Effector CD4-positive, alpha-beta T cell (primary cell): Measurements from ENCODE around the gene FAM177B. TPM values are rescaled to one million over a fixed set of nuclear protein-coding genes. Genes with fewer than 3 reads are reported as not detected.

ENCODE experiments used
- DNase-seq: peaks from one replicate; pipeline ENCODE4 v3.0.0-alpha.2; 2020
- total RNA-seq: gene quantifications from one replicate; lab custom pipeline; 2026; lab: John Stamatoyannopoulos, UW

Gene FAM177B
- not detected for total RNA-seq

DNA sequence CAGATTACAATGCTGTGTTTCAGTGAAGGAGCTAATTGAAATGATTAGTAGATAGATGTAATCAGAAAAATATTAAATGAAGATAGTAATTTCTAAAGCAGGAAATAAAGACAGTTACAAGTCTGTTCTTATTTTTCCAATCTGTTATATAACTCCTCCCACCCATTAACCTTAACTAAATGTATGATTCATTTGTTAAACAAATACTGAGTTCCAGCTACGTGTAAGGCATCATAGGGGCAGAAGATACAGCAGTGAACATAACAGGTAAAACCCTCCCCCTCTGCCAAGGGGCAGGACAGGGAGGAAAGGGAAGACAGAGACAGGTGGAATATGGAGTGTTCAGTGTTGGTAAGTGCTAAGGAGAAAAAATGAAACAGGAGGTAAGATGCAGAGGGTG is at the start of gene FAM177B:
TSS of gene FAM177B (plus strand) at position 231 of the 400 bp plus-strand sequence. CDS start 9,344 bp downstream, outside the sequence.
- no peak for DNase-seq

GRCh38 chr1:222691016-222691415 is 46.0 kb upstream of the FAM177B start:
- DNase-seq = no peak

GRCh38 chr1:222694927-222695326 is 42.1 kb upstream of the FAM177B start:
- no peak for DNase-seq

DNA sequence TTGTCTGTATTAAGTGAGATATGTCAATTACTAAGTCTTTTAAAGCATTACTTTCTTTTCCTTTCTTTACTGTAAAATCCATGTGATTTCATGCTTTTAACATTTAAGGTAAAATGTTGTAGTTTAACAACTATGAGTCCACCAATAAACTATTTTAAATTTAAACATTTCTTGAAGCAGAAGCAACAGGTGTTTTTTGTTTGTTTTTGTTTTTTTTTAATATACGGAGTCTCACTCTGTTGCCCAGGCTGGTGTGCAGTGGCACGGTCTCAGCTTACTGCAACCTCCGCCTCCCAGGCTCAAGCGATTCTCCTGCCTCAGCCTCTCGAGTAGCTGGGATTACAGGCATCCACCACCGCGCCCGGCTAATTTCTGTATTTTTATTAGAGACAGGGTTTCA is 40.3 kb upstream of the FAM177B start:
- no peak for DNase-seq

GRCh38 chr1:222697203-222697602 is 39.8 kb upstream of the FAM177B start:
- DNase-seq = no peak

DNA sequence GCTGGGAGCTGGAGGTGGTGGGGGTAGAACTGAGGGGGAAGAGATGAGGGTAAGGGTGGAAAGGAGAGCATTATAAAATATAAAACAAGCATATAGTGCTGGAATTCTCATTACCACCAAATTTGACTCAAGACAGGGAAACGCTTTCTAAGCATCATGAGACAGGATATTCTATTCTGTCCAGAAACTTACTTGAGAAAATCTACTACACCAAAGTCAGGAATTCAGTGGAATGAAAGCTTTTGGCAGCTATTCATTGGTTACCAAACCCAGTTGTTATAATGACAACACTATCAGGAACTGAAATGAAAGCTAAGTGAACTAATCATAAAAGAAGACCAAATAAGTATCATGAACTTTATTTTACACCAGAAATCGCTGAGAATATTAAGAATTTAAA is 39.2 kb upstream of the FAM177B start:
- no peak for DNase-seq

DNA sequence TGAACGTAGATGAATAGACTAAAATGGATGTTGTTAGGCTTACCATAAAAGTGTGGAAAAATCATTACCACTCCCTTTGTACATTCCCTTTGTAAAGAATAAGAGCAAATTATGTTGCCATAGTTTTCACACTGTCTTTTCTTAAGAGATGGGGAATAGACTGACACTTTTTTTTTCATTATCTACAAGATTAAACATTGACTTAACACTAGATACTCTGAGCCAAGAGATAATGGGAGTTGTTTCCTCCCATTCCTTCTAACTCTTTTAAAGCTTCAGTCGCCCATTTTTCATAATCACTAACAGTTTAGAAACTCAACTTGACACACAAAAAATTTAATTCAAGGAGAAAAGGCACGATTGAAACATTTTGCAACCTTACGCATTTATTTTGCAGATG is 34.8 kb upstream of the FAM177B start:
- DNase-seq = no peak

GRCh38 chr1:222704260-222704659 is 32.7 kb upstream of the FAM177B start:
- DNase-seq = no peak

DNA sequence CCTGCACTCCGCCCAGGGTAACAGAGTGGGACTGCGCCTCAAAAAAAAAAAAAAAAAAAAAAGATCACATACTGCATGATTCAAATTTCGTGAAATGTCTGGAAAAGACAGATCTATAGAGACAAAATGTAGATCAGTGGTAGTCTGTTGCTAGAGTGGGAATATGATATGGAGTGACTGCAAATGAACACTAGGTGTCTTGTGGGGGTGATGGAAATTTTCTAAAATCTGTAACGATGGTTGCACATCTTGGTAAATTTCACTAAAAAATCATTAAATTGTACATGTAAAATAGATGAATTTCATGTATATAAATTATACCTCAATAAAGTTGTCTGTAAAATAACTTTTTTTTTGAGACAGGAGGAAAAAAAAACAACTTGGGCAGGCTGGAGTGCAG is 30.2 kb upstream of the FAM177B start:
- DNase-seq = no peak

GRCh38 chr1:222709700-222710153 is 27.3 kb upstream of the FAM177B start:
- no peak for DNase-seq

DNA sequence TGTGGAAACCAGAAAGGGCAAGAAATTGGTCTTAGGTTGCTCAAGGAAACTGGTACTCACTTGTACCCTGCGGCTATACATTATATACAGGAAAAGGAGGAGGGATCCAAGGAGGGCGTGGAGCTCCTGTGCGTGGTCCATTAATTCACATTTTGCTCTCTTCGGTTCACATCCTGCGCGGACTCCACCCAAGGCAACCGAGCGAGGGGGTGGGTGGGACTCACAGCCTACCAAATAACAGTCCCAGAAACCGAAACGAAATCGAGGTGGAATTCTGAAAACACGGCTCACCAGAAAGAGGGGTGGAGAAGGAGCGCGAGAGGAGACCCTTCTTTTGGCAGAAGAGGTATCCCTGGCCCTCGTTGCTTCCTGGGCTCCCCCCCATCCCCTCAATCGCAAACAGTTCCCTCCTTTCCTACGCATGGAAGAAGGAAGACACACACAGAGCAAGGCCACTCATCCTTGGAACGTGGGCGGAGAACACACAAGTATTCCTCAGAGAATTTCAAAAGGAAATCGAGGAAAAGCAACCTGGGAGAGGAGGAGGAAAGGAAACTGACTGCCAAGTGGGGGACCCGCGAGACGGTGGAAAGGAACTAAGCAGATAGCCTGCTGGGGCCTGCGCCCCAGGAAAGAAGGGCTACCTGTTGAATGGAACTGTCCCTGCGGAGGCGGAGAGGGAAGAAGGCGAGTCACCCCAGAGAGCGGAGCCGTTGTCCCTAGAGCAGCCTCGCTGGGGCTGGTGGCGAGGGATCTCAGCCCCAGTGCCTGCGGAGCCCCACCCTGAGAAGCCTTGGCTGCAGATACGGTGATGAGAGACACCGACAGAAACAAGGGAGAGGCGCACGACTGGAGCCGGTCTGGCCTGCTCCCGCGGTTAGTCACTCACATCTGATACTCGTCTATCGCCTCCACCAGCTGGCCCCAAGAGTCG is 25.4 kb upstream of the FAM177B start:
- DNase-seq = peak; percentile 42

GRCh38 chr1:222712253-222713090 is 24.5 kb upstream of the FAM177B start, which contains the start of the genes AIDA and BROX:
Gene AIDA (minus strand): TSS chr1:222712491. CDS start chr1:222712317, 174 bp downstream.
Gene BROX (plus strand): TSS chr1:222712564. CDS start chr1:222715700, 3,136 bp downstream.
- peak; percentile 93 for DNase-seq

DNA sequence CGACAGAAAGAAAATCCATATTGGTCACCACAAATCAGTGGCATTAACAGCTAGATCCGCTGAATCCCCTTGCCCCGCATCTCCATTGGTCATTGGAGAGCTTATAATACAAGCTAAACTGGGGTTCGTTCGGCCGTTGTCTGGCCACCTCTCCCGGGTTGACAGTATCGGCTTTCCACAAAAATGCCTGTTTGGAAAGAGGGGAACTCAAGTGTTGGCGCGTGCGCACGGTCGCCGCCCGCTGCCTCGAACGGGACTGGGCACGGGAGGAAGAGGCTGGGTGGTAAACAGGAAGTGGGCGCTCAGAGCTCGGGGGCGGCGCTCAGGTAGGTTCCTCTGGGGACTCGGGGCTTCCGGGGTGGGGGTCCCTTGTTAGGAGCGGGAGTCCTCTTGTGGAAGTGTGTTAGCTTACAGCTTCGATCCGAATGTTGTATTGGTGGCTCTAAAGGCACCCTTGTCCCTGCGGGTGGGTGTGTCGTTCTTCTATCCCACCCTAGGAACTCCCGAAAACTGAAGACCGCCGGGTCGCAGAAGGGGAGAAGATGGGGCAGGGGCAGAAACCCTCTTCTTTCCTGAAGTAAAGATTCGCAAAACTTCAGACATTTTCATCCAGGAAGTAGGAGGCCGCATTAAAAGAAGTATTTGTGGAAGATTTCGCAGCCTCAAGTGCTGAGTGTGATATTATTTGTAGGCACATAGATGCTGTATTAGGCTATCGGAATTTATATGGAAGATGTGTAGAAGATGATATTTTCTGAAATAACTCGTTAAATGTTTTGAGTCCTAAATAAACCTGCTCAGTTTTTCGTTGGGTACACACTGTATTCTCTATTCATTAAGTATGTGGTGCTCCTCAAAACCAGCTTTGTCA is 23.7 kb upstream of the FAM177B start:
- peak; percentile 89 for DNase-seq

DNA sequence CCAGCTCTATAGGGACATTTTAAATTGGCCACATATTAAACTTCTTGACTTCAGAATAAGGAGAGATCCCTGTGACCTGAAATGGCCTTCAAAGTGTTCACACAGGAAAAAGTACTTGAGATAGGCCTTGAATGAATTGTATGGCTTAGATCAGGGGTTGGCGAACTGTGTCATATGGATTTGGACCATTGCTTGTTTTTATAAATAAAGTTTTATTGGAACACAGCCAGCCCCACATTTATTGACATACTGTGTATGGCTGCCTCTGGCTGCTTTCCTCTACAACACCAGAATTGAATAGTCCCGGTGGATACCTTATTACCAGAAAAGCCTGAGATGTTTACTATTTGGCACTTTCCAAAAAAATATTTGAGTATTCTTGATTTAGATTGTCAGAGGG is 20.6 kb upstream of the FAM177B start:
- no peak for DNase-seq

DNA sequence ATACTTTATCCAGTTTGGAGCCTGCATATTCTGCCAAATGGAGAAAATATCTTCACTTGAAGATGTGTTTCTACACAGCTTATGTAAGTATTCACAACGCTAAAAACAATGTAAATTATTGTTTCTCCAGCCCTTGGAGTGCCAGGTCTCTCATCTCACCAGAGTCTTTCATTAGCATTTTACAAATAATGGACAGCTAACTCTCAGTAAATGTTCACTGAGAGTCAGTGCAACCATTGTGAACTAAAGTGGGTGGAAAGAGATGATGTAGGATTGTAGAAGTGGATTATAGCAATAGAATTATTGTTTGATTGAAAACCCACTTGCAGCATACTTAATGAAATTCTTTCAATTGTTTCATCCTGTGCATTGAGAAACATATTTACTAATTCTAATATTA is 8.3 kb upstream of the FAM177B start:
- DNase-seq = no peak

GRCh38 chr1:222730866-222731265 is 6.1 kb upstream of the FAM177B start:
- no peak for DNase-seq

GRCh38 chr1:222732216-222733159 is 4.5 kb upstream of the FAM177B start:
- no peak for DNase-seq

GRCh38 chr1:222734740-222735139 is 2.3 kb upstream of the FAM177B start:
- no peak for DNase-seq

- no peak for DNase-seq
These were observed 532 bp upstream of the FAM177B start for GRCh38 chr1:222736470-222736869.

- no peak for DNase-seq
These were observed 2.5 kb downstream of the FAM177B start for GRCh38 chr1:222739465-222739864.

- DNase-seq = no peak
These were observed 2.9 kb downstream of the FAM177B start for GRCh38 chr1:222739929-222740328.
